Activated CD4-positive, alpha-beta T cell treated with anti-CD3 and anti-CD28 coated beads, Interleukin-2, amount 50 U/mL, for 4 hours (primary cell): ENCODE data around the gene OSBPL5.

Experiments used
- DNase-seq, 2 experiments: peaks; one replicate each; pipeline ENCODE4 v3.0.0-alpha.2; 2020

Gene OSBPL5, protein sequence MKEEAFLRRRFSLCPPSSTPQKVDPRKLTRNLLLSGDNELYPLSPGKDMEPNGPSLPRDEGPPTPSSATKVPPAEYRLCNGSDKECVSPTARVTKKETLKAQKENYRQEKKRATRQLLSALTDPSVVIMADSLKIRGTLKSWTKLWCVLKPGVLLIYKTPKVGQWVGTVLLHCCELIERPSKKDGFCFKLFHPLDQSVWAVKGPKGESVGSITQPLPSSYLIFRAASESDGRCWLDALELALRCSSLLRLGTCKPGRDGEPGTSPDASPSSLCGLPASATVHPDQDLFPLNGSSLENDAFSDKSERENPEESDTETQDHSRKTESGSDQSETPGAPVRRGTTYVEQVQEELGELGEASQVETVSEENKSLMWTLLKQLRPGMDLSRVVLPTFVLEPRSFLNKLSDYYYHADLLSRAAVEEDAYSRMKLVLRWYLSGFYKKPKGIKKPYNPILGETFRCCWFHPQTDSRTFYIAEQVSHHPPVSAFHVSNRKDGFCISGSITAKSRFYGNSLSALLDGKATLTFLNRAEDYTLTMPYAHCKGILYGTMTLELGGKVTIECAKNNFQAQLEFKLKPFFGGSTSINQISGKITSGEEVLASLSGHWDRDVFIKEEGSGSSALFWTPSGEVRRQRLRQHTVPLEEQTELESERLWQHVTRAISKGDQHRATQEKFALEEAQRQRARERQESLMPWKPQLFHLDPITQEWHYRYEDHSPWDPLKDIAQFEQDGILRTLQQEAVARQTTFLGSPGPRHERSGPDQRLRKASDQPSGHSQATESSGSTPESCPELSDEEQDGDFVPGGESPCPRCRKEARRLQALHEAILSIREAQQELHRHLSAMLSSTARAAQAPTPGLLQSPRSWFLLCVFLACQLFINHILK

DNA sequence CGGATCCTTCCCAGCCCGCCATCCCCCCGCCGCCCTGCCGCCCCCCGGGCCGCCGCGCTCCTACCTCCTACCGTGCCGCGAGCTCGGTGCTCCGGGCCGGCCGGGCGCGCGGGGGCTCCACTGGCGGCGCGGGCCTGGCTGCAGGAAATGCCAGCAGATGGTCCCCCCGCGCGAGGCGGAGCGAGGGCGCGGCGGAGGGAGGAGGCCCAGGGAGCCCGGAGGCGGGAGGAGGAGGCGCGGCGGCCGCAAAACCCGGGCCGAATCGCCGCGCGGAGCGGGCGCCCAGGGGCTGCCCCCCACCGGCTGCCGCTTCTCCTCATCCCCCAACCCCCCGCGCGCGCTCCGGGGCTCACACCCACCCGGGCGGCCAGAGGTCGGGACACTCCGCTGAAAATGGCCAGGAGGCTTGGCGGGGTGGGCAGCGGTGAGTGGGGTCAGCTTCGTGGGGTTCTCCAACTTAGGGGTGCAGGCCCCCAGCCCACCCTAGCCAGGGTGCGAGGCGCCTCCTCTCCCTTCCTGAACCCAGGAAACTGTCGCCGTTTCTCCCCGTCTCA lies at the start of gene OSBPL5:
TSS of gene OSBPL5 (minus strand) at position 159 of the 554 bp plus-strand sequence. CDS start 36,162 bp downstream, outside the sequence.
- DNase-seq = peak; percentile 18 to 23

DNA sequence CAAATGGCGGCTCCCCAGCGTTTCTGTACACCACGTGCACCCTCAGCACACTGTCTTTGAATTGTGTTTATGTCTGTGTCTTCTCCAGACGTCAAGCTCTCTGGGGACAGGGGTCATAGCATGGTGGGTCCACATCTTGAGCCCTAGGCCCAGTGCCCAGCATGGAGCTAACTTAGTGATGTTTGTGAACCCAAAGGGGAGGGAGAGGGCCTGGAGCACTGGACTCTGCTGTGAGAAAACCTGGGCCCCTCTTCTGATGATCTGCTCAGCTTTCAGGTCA lies 49.2 kb upstream of the OSBPL5 start:
- DNase-seq = no peak

DNA sequence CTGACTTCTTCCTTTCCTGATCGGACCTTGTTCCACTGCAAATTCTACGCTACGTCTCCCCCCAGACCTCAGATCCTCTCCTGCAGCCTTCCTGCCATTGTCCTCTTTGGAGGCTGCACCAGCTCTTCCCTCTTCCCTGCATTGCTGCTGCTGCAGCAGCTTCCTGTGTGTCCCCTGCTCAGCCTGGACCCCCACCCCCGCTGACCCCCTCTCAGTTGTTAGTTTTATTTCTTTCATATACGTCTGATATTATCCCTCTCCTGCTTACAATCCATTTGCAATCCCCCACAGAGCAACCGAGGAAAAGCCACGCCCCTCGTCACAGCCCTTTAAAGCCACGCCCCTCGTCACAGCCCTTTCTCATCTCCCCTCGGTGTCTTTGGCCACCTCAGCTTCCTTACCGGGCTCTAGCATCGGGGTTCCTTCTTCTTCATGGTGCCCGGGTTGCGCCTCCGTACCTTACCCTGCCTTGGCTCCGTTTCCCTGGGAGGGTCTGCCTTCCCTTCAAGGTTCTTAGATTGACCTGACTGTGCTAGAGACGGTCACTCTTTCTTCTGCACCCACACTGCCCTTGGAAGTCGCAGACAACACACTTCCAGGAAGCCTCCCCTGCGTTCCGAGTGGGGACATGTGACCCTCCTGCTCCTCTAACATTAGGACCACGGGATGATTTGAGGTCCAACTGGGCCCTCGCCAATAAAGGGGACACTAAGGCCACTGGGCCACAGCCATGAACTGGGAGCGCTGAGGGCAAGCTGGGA lies 48.7 kb upstream of the OSBPL5 start:
- no peak for DNase-seq

DNA sequence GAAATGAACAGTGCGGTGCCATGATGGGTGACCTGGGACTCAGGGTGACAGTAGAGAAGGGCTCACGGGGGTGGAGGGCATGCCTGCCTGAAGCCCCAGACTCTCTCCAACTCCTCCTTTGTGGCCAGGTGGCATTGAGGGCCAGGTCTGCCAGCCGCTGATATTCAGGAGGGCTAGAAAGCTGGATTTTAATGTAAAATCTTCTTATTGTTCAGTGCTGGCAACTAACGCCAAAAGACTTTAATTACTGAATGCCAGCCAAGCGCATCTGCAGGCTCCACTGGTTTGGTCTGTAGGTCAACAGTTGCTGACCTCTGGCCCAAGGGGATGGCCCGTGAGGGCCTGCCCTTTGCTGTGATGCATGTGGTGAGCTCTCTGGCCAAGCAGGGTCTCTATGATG lies 43.2 kb upstream of the OSBPL5 start:
- DNase-seq = no peak

DNA sequence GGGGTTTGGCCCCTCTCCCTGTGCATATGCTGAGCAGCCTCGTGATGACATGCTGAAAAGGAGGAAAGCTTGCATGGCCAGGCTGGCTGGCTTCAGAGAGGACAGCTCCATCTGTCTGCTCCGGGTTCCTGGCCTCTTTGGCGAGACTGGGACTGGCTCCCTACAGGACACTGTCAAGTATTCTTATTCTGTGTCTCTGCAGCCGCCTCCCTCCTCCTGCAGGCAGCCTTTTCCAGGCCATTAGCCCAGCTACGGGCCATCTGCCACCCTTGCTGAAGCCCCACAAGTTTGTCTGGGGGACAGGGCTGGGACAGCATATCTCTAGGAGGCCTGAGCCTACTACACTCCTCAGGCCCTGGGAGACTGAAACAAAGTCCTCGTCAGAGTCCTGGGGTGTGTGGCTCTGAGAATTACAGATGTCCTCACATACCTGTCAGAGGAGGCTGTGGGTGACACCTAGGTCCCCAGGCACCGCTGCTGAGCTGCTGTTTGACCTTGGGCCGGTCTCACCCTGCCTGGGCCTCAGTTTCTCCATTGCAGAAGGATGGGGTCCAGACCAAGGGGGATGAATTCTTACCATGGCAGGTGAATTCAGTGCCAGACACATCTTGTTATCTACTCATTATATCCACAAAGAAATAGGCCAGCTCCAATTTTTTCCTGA lies 42.5 kb upstream of the OSBPL5 start:
- DNase-seq = no peak

DNA sequence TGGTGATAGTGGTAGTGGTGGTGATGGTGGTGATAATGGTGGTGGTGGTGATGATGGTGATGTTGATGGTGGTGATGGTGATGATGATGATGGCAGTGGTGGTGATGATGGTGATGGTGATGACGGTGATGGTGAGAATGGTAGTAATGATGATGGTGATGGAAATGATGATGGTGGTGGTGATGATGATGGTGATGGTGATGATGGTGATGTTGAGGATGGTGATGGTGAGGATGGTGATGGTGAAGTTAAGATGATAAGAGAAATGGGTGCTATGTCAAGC lies 41.8 kb upstream of the OSBPL5 start:
- no peak for DNase-seq

DNA sequence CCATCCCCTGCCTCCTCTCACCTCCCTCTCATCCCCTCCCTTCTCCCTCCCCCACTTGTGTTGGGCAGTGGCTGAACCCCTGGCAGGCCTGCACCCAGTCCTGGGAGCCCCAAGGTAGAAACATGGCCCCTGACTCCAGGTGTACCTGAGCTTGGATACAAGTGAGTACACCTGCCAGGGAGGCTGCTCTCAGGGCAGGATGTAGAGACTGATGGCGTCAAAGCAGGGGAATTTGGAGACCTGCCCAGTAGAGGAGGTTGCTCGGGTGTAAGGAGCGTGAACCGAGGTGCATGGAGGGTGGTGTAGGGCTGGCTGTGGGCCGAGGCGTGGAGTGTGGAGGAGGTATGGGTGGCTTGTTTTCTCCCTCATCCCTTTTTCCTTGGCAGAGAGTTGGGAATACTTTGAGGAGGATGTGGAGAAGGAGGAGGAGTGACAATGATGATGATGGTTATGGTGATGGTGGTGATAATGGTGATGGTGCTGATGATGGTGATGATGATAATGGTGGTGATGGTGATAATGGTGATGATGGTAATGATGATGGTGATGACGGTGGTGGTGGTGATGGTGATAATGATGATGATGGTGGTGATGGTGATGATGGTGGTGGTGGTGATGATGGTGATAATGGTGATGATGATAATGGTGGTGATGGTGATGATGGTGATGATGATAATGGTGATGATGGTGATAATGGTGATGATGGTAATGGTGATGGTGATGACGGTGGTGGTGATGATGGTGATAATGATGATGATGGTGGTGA lies 41.2 kb upstream of the OSBPL5 start:
- no peak for DNase-seq

DNA sequence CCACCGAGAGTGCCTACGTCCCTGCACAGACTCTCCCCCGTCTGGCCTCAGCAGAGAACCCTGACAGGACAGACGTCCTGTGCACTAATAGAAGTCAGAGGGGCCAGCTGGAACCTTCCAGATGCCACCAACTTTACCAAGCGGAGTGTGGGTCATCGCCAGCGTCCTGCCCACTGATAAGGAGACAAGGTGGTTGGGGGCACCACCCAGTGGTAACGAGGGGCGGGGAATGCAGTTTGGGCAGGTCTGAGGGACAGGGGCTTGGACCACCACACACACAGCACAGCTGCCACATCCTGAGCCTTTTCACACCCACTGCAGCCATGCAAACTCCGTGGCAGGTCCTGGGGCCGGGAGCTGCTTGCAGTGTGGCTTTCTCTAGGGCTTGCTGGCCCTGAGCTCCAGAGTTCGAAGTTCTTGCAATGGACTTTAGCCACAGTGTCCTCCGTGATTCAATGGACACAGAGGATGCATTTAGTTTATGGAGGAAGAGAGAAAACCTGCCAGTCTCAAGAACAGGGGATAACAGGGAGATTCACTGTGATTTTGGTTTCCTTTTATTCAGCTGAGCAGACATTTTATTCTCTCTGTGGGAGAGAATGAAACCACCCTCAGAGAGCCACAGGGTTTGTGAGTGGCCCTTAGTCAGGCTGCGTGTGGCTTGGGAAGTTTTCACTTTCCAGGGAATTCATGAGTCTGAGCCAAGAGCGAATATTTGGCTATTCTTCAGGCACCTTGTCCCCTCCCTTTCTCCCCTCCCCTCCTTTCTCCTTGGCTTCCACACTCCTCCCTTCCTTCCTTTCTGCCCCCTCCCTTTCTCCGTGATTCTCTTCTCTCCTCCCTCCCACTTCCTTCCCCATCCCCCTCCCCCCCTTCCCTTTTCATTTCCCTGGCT lies 40.4 kb upstream of the OSBPL5 start:
- DNase-seq = no peak

DNA sequence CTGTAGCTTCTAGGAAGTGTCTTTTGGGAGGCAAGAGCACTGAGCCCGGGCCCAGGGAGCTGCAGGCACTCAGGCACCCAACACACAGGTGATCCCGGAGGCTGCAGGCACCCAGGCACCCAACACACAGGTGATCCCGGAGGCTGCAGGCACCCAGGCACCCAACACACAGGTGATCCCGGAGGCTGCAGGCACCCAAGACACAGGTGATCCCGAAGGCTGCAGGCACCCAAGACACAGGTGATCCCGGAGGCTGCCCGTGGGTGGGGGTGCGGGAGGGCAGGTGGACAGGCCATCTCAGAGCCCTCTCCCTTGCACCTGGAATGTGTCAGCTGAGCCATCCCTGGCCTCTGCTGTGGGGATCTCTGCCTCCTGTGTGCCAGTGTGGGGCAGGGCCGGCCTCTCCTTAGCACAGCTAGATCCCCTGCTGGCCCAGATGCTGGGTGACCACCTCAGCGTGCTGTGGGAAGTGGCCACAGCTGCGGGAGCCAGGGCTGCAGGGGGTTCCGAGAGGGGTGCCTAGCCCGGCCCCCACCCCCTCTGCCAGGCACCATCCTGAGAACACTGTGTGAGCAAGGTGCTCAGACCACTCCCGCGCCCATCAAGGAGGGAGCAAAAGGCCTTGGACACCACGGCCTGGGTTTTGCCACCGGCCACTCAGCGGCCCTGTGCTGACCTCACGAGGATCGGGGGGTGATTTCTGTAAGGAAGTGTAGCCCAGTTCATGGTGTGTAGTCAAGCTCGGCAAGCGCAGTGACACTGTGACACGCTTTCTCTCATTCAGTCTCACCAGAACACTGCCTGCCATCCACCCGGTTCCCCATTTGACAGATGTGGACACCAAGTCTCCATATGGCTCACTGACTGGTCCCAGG lies 39.3 kb upstream of the OSBPL5 start:
- DNase-seq = no peak

DNA sequence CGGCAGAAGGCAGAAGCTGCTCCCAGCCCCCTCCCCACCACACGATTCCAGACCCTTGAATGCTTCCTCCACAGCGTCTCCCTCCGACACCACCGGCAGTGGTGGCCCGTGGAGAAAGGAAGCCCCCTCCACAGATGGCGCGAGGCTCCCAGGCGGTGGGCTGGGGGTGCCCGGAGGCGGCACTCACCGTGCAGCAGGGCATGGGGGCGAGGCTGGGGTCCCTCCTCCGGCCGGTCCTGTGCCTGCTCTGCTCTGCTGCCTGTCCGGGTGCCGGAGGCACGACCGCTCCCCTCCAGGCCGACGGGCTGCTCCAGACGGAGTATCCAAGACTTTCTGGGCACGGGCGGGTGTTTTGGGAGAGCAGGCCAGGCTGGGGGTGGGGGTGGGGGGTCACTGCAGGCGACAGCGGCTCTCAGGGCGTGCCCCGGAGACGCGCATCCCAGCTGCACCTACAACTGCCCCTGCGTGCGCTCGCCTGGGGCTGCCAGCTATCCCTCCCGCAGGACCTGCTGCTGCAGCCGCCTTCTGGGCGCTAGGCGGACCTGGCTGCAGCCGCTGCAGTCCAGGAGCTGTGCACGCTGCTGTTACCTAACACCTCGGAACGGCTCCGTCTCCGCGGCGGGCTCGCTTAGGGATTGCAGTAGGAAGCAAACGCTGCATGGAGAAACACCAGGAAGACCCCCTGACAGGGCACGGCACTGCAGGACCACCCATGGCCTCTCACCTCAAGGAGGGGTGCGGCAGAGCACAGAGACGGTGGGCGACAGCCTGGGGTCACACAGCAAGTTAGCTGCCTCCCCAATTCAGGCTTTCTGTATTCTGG lies 38.3 kb upstream of the OSBPL5 start:
- no peak for DNase-seq

DNA sequence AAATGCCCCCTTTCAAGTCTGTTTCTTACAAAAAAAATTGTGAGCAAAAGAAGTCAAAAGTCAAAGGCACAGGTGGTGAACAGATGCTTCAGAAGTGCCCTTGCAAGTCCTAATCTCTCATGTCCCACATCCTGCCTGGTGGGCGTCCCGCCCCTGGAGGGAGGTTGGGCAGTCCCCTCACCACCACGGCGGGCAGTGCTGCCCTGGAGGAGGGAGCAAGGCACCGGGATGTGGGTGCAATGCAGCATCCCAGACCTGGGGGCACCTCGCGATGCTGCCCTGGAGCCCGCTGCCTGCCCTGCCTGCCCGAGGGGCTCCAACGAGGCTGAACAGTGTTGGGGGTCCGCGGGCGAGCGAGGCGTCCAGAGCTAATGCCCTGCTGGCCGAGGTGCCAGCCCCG lies 37.6 kb upstream of the OSBPL5 start:
- DNase-seq = no peak

DNA sequence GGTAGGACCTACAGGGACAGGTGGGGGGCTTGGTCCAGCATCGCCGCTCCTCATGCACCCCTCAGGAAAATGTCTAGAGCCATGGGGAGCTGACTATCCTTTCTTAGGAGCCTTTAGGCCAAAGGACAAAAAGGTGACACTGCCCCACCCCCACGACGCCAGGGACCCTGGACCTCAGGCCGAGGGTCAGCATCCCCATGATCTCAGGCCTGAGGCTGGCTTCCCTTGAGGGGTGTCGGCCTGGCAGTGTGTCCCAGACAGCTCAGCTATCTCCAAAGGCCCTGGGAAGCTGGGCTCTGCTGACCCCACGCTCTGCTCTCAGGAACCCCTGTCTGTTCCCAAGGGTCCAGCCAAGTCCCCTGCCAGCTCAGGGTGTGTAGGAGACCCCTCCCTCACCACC lies 37.2 kb upstream of the OSBPL5 start:
- no peak for DNase-seq

DNA sequence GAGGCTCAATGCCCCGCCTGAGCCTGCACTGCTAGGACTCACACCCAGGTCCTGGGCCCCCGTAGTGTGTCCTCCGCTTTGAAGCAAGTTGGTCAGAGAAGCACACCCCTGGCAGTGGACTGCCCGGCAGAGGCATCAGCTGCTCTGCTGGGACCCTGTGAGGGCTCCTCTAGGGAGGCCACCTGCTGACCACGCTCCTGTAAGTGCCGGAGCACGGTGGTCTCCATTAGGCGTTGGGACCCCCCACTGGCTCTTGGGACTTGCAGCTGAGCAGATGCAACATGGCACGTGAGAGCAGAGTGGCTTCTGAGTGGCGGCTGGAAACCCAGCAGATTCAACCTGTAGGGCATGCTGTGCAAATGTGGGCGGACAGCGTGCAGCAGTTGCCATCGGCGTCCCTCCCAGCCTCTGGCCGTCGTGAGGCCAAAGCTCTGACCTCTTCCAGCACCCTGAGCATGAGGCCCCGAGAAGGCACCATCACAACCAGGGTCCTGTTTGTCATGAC lies 36.6 kb upstream of the OSBPL5 start:
- DNase-seq = no peak

DNA sequence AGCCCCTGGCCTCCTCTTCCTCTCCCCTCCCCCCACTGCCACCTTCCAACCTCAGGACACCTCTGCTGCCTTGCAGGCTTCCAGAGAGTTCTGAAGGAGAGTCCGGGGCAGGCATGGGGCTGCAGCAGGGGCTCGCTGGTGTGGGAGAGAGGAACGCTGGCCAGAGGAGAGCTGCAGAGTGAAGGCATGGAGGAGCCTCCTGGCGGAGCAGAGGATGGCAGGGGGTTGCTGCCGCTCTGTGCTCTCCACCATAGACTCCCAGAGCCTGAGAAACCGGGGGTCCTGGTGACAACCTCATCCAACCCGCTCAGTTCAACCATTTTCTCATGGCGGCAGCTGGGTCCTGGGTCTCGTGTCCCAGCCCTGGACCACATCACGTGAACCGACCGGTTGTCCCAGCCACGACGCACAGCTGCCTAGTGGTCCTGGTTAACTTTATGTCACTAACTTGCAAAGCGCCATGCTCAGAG lies 36.0 kb upstream of the OSBPL5 start:
- no peak for DNase-seq

DNA sequence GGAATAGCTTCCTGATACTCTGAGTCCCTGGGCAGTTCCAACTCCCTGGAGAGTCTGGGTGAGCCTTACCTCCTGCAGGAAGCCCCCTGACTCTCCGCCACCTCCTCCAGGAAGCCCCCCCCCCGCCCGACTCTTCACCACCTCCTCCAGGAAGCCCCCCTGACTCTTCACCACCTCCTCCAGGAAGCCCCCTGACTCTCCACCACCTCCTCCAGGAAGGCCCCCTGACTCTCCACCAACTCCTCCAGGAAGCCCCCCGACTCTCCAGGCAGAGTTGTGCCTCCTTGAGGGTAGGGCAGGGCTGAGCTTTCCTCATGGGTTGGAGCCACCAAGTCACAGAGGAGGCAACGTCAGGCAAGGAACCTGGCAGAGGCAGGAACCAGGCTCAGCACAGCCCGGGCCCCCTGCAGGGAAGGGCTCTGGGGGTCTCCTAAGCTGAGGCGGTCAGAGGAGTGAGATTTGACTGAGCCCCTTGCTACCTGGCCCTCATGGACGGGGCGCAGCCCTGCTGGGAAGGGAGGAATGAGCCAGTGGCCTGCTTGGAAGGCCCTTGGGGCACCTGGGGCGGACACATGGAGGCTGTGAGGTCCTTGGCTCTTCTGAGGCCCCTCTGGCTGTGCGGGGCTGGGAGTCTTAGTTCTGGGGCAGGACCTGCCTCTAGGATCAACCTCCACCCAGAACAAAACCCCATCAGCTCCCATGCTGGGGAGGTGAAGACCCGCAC lies 35.4 kb upstream of the OSBPL5 start:
- no peak for DNase-seq

DNA sequence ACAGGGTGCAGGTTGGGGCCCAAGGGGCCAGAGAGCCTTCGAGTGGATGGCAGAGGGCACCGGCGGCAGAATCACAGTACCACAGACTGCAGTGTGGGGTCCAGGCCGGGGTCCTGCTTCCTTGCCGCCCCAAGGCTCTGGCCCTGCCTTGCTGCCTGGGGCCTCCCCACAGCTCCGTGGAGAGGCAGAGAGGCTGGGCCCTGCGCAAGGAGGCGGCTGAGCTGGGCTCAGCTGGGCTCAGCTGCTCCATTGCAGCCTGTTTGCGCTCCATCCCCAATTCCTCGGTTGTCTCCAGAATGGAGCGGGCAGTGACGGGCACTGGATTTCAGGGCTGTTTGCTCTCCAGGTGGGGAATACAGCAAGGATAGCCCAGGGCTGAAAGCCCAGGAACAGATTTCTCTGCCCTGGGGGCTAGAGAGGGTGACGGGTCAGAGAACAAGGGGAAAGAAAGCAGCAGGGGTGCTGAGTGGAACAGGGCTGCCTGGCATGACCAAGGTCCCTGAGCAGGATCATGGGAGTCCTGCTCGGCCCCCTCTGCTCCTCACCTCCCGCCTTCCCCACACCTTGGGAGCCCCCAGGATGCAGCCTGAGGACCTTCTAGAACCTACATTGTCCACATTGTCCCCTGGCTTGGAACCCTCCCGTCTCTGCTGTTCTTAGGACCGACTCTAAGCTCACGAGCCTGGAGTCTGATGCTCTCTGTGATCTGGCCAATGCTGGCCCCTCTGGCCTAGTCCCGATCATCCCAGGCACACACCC lies 34.6 kb upstream of the OSBPL5 start:
- no peak for DNase-seq

DNA sequence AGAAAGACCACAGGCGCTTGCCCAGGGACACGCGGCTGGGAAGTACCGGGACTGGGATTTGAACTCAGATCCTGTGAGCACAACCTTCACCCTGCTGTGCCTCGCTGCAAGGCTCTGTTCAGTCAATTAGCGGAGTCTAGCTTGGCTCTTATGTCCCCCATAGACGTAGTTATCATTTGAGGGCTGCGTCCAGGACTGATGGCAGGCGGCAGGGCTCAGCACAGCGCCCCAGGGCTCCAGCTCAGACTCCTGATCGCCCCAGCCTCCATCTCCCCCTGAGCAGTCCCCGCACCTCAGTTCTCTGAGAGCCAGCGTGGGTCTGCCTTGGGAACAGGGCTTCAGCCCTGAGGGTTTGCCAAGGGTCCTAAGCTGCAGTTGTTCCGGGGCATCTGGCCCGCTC lies 33.7 kb upstream of the OSBPL5 start:
- DNase-seq = no peak
